HG03558 (cell line): ENCODE results near the gene POLR1A.

ENCODE experiments used
- ATAC-seq: cut with Tn5 transposase; IDR thresholded peaks from one replicate; pipeline ENCODE4 v1.9.1; 2021; ENCODE audit warnings: moderate number of reproducible peaks; ENCODE audit not compliant: unreplicated experiment; ENCODE audit errors: extremely low read depth

POLR1A gene

GRCh38 chr2:85987266-85988174 is 118.2 kb downstream of the POLR1A start:
- ATAC-seq = no peak

DNA sequence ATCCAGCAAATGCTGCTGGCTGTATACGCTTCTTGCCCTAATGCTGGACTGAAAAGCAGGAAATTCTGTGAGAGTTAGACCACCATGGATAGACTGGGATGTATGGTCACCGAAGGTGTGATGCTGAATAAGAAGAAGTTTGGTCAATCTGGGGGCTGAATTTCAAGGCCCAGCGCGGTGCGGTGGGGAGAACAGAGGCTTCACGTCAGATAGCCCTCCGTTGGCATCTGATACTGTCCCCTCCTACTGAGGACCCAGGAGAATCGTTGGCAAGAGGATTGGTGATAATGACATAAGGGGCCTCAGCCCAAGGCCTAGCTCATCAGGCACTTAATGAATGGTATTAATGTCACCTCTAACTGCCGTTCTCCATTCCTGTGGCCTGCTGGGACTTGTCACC is 119.6 kb downstream of the POLR1A start:
- ATAC-seq = no peak

DNA sequence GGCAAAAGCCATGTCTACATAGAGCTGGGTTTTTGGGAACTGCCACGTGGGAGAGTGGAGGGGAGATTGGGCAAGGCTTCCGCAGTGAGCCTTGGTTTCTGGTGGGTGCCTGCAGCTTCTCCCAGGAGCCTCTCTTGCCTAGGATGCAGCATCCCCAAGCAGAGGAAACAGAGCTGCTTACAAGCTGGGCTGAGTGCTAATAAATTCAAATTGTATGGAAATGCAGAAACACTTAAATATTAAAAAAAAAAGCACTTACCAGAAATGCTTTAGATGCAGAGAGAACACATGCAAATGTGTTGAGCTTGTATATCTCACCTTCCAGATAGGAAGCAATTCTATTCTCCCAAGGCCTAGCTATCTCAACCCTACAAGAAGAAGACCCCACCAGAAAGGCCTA is 120.9 kb downstream of the POLR1A start:
- ATAC-seq = no peak

- no peak for ATAC-seq
These were observed 121.9 kb downstream of the POLR1A start for GRCh38 chr2:85983766-85984165.

GRCh38 chr2:85981579-85982247 is 124.0 kb downstream of the POLR1A start:
- ATAC-seq = no peak

GRCh38 chr2:85978883-85979780 is 126.6 kb downstream of the POLR1A start:
- ATAC-seq = no peak

DNA sequence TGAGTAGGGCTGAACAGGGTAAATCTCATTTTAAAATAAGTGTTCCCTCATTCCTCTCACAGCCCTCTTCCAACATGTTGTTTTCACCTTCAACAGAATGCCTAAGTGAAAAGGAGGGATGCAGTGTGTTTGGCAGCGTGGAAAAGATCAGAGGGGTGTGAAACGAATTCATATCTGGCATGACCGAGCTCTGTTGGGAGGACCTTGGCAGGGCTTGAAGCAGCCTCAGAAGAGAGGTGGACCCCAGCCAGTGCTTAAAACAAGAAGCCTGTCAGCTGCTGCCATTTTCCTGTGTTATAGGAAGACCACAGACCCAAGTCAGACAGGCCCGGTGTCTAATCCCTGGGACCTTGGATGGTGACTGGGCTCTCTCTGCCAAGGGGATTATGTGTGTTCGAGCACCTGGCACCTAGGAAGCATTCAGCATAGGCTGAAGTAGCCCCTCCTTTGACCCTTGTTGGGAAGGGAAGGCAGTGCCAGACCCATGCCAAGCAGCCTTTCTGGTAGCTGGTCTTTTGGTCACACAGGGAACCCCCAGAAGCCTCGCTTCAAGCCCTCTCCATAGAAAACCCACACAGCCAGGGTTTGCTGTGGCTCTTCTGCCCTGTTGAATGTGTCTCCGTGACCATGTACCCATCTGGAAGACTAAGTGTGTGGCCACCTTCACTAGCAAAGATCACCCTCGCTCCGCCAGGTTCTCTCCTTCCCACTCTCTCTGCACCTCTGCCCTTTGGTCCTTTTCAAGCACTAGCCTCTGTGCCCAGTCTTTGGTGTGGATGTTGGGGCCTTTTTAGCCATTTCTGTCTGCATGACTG is 129.4 kb downstream of the POLR1A start:
- ATAC-seq = no peak

GRCh38 chr2:85975581-85975980 is 130.1 kb downstream of the POLR1A start:
- no peak for ATAC-seq

- ATAC-seq = no peak
These were observed 131.3 kb downstream of the POLR1A start for GRCh38 chr2:85974390-85974789.

DNA sequence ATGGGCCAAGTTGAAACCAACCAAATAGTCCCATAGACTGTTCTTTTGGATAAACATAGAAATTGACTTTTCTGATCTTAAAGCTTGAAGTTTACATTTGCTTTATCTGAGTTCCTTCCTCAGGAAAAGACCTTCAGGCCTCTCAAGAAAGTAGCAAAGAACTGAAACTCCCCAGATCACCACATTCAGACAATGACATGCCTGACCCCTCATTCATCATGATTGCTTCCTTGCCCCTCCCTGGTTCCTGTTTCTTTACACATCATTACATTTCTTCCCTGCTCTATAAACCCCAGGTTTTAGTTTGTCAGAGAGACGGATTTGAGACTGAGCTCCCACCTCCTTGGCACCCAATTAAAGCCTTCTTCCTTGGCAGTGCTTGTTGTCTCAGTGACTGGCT is 133.3 kb downstream of the POLR1A start:
- ATAC-seq = no peak

DNA sequence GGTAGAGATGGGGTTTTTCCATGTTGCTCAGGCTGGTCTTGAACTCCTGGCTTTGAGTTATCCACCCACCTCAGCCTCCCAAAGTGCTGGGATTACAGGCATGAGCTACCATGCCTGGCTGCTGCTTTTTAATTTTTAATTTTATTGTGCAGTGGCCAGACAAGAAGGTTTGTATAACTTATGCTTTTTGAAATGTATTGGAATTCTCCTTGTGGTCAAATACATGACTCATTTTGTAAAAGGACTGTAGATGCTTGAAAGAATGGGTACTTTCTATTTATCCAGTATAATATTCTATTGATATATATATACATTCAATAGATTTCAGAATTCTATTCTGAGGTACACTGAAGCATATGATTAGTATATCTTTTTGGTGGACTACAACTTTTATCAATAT is 134.3 kb downstream of the POLR1A start:
- no peak for ATAC-seq
